Glutamatergic neuron (in vitro differentiated cells): ENCODE measurements around the gene SLC23A2. TPM values are rescaled to one million over a fixed set of nuclear protein-coding genes. Genes with fewer than 3 reads are reported as not detected.

ENCODE experiments used
- DNase-seq: peaks from one replicate; pipeline ENCODE4 v3.0.0; 2022
- H3K27ac Mint-ChIP-seq: one replicate; pipeline ENCODE4 v1.8.0; 2020; ENCODE audit warnings: mild to moderate bottlenecking, mixed read lengths, inconsistent platforms; ENCODE audit not compliant: unreplicated experiment
- H3K27me3 Mint-ChIP-seq: one replicate; pipeline ENCODE4 v1.8.0; 2020; ENCODE audit warnings: mild to moderate bottlenecking, moderate library complexity, mixed read lengths, inconsistent platforms; ENCODE audit not compliant: unreplicated experiment
- H3K36me3 Mint-ChIP-seq: one replicate; pipeline ENCODE4 v1.8.0; 2020; ENCODE audit warnings: mild to moderate bottlenecking, mixed read lengths, inconsistent platforms; ENCODE audit not compliant: unreplicated experiment
- H3K4me1 Mint-ChIP-seq: one replicate; pipeline ENCODE4 v1.8.0; 2020; ENCODE audit warnings: mild to moderate bottlenecking, low read depth, mixed read lengths, inconsistent platforms; ENCODE audit not compliant: unreplicated experiment
- H3K4me3 Mint-ChIP-seq: one replicate; pipeline ENCODE4 v1.8.0; 2020; ENCODE audit warnings: mild to moderate bottlenecking, mixed read lengths, inconsistent platforms; ENCODE audit not compliant: unreplicated experiment
- H3K9me3 Mint-ChIP-seq: one replicate; pipeline ENCODE4 v1.8.0; 2020; ENCODE audit warnings: mild to moderate bottlenecking, moderate library complexity, mixed read lengths, inconsistent platforms; ENCODE audit not compliant: unreplicated experiment
- CTCF ChIP-seq: fragments of 200-600 bp; sonication (generic); IDR thresholded peaks from one replicate; pipeline ENCODE4 v1.5.0; 2021; ENCODE audit not compliant: partially characterized antibody, unreplicated experiment
- total RNA-seq: library from RNA; stranded (reverse); fragmentation: NEBNext Ultra II Directional; extraction: Animal tissue kit (Norgen Biotek cat#: 25700); gene quantifications from one replicate; pipeline ENCODE4 v1.2.1, GENCODE V29; 2021; ENCODE audit not compliant: unreplicated experiment

SLC23A2 gene
- total RNA-seq, 1 donor from 2014 or later, result 20.4 TPM

GRCh38 chr20:4811661-4812181, 189.6 kb downstream of the SLC23A2 start:
- no peak for TF ChIP-seq CTCF
- Mint-ChIP-seq H3K4me1 (peaks cover 16% of the 10 kb centered on the region), H3K27me3 (peaks cover 7% of the 10 kb centered on the region), H3K36me3 (peaks cover 3% of the 10 kb centered on the region), H3K9me3 (peaks cover 4% of the 10 kb centered on the region), H3K27ac (no peak overlapping the region), H3K4me3 (no peak overlapping the region)
- no peak for DNase-seq

- TF ChIP-seq CTCF, result no peak
- DNase-seq, result no peak
- H3K27ac Mint-ChIP-seq, result no peak overlapping the region
- peaks cover 5% of the 10 kb centered on the region for H3K9me3 Mint-ChIP-seq
- H3K36me3 Mint-ChIP-seq, result peaks cover 4% of the 10 kb centered on the region
- peaks cover 7% of the 10 kb centered on the region for H3K27me3 Mint-ChIP-seq
- no peak overlapping the region for H3K4me3 Mint-ChIP-seq
- peaks cover 16% of the 10 kb centered on the region for H3K4me1 Mint-ChIP-seq
Measured at GRCh38 chr20:4811257-4811656, 190.1 kb downstream of the SLC23A2 start.

GRCh38 chr20:4810426-4811019, 190.8 kb downstream of the SLC23A2 start:
- peaks cover 9% of the 10 kb centered on the region for H3K36me3 Mint-ChIP-seq
- H3K27ac Mint-ChIP-seq, result no peak overlapping the region
- H3K4me3 Mint-ChIP-seq, result no peak overlapping the region
- peaks cover 7% of the 10 kb centered on the region for H3K9me3 Mint-ChIP-seq
- no peak for DNase-seq
- H3K4me1 Mint-ChIP-seq, result peaks cover 19% of the 10 kb centered on the region
- no peak for TF ChIP-seq CTCF
- peaks cover 7% of the 10 kb centered on the region for H3K27me3 Mint-ChIP-seq

- TF ChIP-seq CTCF, result no peak
- Mint-ChIP-seq H3K4me1 (peaks cover 21% of the 10 kb centered on the region), H3K36me3 (peaks cover 17% of the 10 kb centered on the region), H3K27ac (no peak overlapping the region), H3K9me3 (peaks cover 9% of the 10 kb centered on the region), H3K4me3 (no peak overlapping the region), H3K27me3 (peaks cover 7% of the 10 kb centered on the region)
- DNase-seq, result no peak
Measured at GRCh38 chr20:4809707-4810106, 191.6 kb downstream of the SLC23A2 start.

GRCh38 chr20:4808872-4809271, 192.4 kb downstream of the SLC23A2 start:
- peaks cover 19% of the 10 kb centered on the region for H3K36me3 Mint-ChIP-seq
- peaks cover 9% of the 10 kb centered on the region for H3K9me3 Mint-ChIP-seq
- no peak for TF ChIP-seq CTCF
- peaks cover 18% of the 10 kb centered on the region for H3K4me1 Mint-ChIP-seq
- no peak for DNase-seq
- peaks cover 9% of the 10 kb centered on the region for H3K27me3 Mint-ChIP-seq
- H3K27ac Mint-ChIP-seq, result no peak overlapping the region
- no peak overlapping the region for H3K4me3 Mint-ChIP-seq
